MM.1S (cell line): ENCODE results near the gene PSPC1.
"Not testable (repeated sequence)": the region's sequence is repeated elsewhere in the genome, so short reads cannot be mapped to it uniquely, and the experiment has no call there.

ENCODE experiments used
- DNase-seq: peaks from one replicate; pipeline ENCODE4 v3.0.0-alpha.2; 2015
- H2AFZ ChIP-seq: fragments of 300-600 bp; sonication (generic); 2 replicates; pipeline ENCODE4 v1.6.0; 2016; ENCODE audit warnings: antibody characterized with exemption, low read length
- H3F3A ChIP-seq: fragments of 300-600 bp; sonication (generic); 2 replicates; pipeline ENCODE4 v1.6.1; 2016; ENCODE audit warnings: mild to moderate bottlenecking, antibody characterized with exemption, low read length, moderate library complexity, mixed read lengths; ENCODE audit not compliant: insufficient read depth
- H3K27ac ChIP-seq: fragments of 300-600 bp; sonication (generic); 2 replicates; pipeline ENCODE4 v1.5.1; 2016; ENCODE audit warnings: mild to moderate bottlenecking, low read length
- H3K27me3 ChIP-seq: fragments of 300-600 bp; sonication (generic); replicated peaks from 2 replicates; pipeline ENCODE4 v1.6.0; 2016; ENCODE audit warnings: low read length; ENCODE audit not compliant: insufficient read depth
- H3K36me3 ChIP-seq: fragments of 300-600 bp; sonication (generic); replicated peaks from 2 replicates; pipeline ENCODE4 v1.6.1; 2016; ENCODE audit warnings: mild to moderate bottlenecking, low read length, mixed read lengths; ENCODE audit not compliant: insufficient read depth
- H3K4me1 ChIP-seq: fragments of 300-600 bp; sonication (generic); 2 replicates; pipeline ENCODE4 v1.6.1; 2016; ENCODE audit warnings: low read length, mixed read lengths
- H3K4me2 ChIP-seq: fragments of 300-600 bp; sonication (generic); 2 replicates; pipeline ENCODE4 v1.6.0; 2016; ENCODE audit warnings: low read depth, low read length
- H3K4me3 ChIP-seq: fragments of 300-600 bp; sonication (generic); 2 replicates; pipeline ENCODE4 v1.5.1; 2016; ENCODE audit warnings: low read length, mixed read lengths
- H3K79me2 ChIP-seq: fragments of 300-600 bp; sonication (generic); 2 replicates; pipeline ENCODE4 v1.6.1; 2016; ENCODE audit warnings: mixed run types, low read length, mixed read lengths
- H3K9ac ChIP-seq: fragments of 300-600 bp; sonication (generic); 2 replicates; pipeline ENCODE4 v1.6.1; 2016; ENCODE audit warnings: low read length, mixed read lengths
- H3K9me2 ChIP-seq: fragments of 300-600 bp; sonication (generic); replicated peaks from 2 replicates; pipeline ENCODE4 v1.6.1; 2016; ENCODE audit warnings: mild to moderate bottlenecking, low read length, mixed read lengths; ENCODE audit not compliant: insufficient read depth
- H3K9me3 ChIP-seq: fragments of 300-600 bp; sonication (generic); replicated peaks from 2 replicates; pipeline ENCODE4 v1.6.1; 2016; ENCODE audit warnings: mild to moderate bottlenecking, low read length, mixed read lengths; ENCODE audit not compliant: insufficient read depth
- H4K20me1 ChIP-seq: fragments of 300-600 bp; sonication (generic); 2 replicates; pipeline ENCODE4 v1.6.1; 2016; ENCODE audit warnings: mild to moderate bottlenecking, low read length, moderate library complexity, mixed read lengths; ENCODE audit not compliant: insufficient read depth
- EZH2 ChIP-seq: fragments of 300-600 bp; sonication (generic); optimal IDR thresholded peaks from 2 replicates; pipeline ENCODE3; 2017; ENCODE audit warnings: low read depth, mild to moderate bottlenecking, antibody characterized with exemption, low read length, mixed read lengths
- EZH2phosphoT487 ChIP-seq: fragments of 300-600 bp; sonication (generic); IDR thresholded peaks from 2 replicates; pipeline ENCODE4 v1.6.1; 2018; ENCODE audit warnings: antibody characterized with exemption, low read length
- TF ChIP-seq, protein P1 (sequence below): fragments of 300-600 bp; sonication (generic); IDR thresholded peaks from 2 replicates; pipeline ENCODE4 v1.5.1; 2016; ENCODE audit warnings: antibody characterized with exemption, low read length, mixed read lengths

PSPC1 gene

GRCh38 chr13:19720039-19720438 lies 62.7 kb downstream of the PSPC1 start:
- H3K4me1 ChIP-seq: no peaks in the 10 kb centered on the region
- H3K4me3 ChIP-seq: no peak overlapping the region
- TF ChIP-seq EZH2 (no peak), EZH2phosphoT487 (no peak)
- TF ChIP-seq, protein P1, sequence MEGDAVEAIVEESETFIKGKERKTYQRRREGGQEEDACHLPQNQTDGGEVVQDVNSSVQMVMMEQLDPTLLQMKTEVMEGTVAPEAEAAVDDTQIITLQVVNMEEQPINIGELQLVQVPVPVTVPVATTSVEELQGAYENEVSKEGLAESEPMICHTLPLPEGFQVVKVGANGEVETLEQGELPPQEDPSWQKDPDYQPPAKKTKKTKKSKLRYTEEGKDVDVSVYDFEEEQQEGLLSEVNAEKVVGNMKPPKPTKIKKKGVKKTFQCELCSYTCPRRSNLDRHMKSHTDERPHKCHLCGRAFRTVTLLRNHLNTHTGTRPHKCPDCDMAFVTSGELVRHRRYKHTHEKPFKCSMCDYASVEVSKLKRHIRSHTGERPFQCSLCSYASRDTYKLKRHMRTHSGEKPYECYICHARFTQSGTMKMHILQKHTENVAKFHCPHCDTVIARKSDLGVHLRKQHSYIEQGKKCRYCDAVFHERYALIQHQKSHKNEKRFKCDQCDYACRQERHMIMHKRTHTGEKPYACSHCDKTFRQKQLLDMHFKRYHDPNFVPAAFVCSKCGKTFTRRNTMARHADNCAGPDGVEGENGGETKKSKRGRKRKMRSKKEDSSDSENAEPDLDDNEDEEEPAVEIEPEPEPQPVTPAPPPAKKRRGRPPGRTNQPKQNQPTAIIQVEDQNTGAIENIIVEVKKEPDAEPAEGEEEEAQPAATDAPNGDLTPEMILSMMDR: no peak
- no peaks in the 10 kb centered on the region for H3F3A ChIP-seq
- no peak for DNase-seq
- no peak overlapping the region for H3K27ac ChIP-seq
- peaks cover 4% of the 10 kb centered on the region; the same call in 1 of the 2 replicates for H3K79me2 ChIP-seq
- no peaks in the 10 kb centered on the region for H3K9me3 ChIP-seq
- no peak overlapping the region for H3K9ac ChIP-seq
- H4K20me1 ChIP-seq: no peaks in the 10 kb centered on the region
- H3K27me3 ChIP-seq: no peaks in the 10 kb centered on the region
- no peaks in the 10 kb centered on the region for H3K36me3 ChIP-seq
- H3K9me2 ChIP-seq: no peaks in the 10 kb centered on the region
- H3K4me2 ChIP-seq: no peak overlapping the region
- H2AFZ ChIP-seq: no peak overlapping the region

DNA sequence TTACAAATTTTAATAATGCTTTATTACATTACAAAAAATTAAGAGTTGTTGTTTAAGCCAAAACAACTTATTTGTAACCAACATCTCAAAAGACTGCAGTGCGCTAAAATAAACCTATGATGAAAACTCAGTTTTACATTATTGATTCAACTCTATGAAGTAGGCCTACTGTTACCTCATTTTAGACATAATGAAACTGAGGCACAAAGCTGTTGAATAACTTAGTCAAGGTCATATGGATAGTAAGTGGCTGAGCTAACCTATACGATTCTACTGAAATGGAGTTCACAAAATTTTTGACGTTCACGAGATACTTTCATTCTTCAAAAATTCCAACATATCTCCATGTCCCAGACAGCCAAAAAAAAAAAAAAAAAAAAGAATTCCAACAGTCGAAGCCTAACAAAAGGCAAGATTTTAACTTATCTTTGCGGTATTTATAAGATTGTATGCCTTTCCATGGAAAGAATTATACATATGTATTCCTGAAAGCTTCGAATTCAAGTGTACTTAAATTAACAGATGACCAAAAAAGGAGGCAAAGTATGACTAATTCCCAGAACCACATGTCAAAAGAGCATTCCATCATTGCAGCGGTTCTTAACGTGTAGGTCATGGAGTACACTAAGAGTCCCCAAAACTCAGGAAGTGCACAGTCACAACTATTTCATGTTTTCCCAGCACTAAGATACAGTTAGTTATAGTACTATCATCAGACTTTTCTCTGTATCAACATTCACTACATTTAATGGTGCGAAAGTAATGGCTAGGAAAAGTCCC lies 69.4 kb downstream of the PSPC1 start:
- Histone ChIP-seq H2AFZ (no peak overlapping the region), H3K9me3 (no peaks in the 10 kb centered on the region), H3K79me2 (no peaks in the 10 kb centered on the region), H3K4me1 (no peaks in the 10 kb centered on the region), H3K27me3 (no peaks in the 10 kb centered on the region), H4K20me1 (no peaks in the 10 kb centered on the region), H3K9me2 (no peaks in the 10 kb centered on the region), H3K4me3 (no peak overlapping the region), H3K27ac (no peak overlapping the region), H3K36me3 (no peaks in the 10 kb centered on the region), H3F3A (no peaks in the 10 kb centered on the region), H3K4me2 (no peak overlapping the region), H3K9ac (no peak overlapping the region)
- no peak for DNase-seq
- TF ChIP-seq EZH2 (no peak), EZH2phosphoT487 (no peak)
- TF ChIP-seq, protein P1: no peak

DNA sequence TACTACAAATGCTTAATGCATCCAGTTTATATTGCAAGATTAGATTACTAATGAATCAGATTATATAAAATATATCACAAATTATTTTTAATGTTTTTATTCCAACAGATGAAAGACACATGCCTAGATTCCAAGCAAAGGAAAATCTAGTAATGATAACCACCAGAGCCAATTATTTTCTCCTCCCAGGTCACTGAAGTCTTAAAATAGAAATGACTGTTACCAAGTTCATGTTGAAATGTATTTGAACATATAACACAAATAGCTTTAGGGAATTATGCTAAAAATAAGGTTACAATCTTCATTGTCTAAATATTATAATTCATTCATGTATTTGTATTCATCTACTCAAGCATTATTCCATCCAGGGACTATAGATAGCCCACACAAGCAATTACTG lies 73.0 kb downstream of the PSPC1 start:
- not testable (repeated sequence) for H3K9me2 ChIP-seq, H2AFZ ChIP-seq, H3K27me3 ChIP-seq, H3K27ac ChIP-seq, H3K4me2 ChIP-seq, H3F3A ChIP-seq, DNase-seq, H3K9ac ChIP-seq, H3K79me2 ChIP-seq, H3K4me1 ChIP-seq, H4K20me1 ChIP-seq, H3K36me3 ChIP-seq, H3K4me3 ChIP-seq, H3K9me3 ChIP-seq

DNA sequence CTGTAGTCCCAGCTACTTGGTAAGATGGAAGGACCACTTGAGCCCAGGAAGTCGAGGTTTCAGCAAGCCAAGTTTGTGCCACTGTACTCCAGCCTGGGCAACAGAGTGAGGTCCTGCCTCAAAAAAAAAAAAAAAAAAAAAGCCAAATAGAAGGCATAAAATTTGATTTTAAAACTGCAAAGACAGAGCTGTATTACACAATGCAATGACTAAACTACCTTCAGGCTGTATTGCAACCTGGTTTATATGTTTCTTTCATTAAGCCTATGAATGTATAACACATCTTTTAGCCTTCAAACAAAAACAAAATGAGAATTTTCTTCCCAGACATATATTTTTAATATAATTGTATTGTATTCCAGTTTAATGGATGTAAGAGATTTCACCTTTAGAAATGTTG lies 73.7 kb downstream of the PSPC1 start:
- not testable (repeated sequence) for H3K27me3 ChIP-seq, H3K9me3 ChIP-seq, H3K4me1 ChIP-seq, H3K4me2 ChIP-seq, H3K27ac ChIP-seq, H3K36me3 ChIP-seq, H3F3A ChIP-seq, DNase-seq, H4K20me1 ChIP-seq, H3K9me2 ChIP-seq, H3K79me2 ChIP-seq, H3K9ac ChIP-seq, H2AFZ ChIP-seq, H3K4me3 ChIP-seq

GRCh38 chr13:19704256-19704655 lies 78.5 kb downstream of the PSPC1 start:
- H3F3A ChIP-seq, H3K36me3 ChIP-seq, H3K27me3 ChIP-seq, H3K4me2 ChIP-seq, H3K4me3 ChIP-seq, H4K20me1 ChIP-seq, H3K27ac ChIP-seq, DNase-seq, H3K9me2 ChIP-seq, H3K4me1 ChIP-seq, H2AFZ ChIP-seq, H3K9me3 ChIP-seq, H3K9ac ChIP-seq, H3K79me2 ChIP-seq: not testable (repeated sequence)

DNA sequence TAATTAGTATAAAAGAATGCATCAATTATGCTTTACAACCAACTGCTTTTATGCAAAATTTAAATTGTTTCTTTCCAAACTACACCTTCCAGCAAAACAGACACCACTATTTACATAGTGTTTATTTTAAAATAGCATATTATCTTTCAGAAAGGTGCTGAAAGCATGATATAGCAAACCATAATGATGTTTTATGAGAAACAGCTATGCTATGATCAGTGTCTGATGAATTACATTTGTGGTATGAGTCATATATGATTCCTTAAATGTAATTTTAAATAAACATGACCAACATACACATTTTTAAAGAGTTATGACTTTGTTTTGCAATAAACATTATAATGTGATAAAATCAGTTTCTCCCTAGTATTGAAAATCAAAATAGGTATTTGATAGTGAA lies 81.1 kb downstream of the PSPC1 start:
- DNase-seq, H3F3A ChIP-seq, H2AFZ ChIP-seq, H3K9ac ChIP-seq, H3K9me2 ChIP-seq, H3K27ac ChIP-seq, H3K4me1 ChIP-seq, H4K20me1 ChIP-seq, H3K36me3 ChIP-seq, H3K27me3 ChIP-seq, H3K4me3 ChIP-seq, H3K9me3 ChIP-seq, H3K79me2 ChIP-seq, H3K4me2 ChIP-seq: not testable (repeated sequence)
